NT2/D1 (cell line): ENCODE data around the gene VCL.

ENCODE experiments used
- SUZ12 ChIP-seq: IDR thresholded peaks from 2 replicates; pipeline ENCODE4 v1.6.1; 2011; ENCODE audit not compliant: insufficient read length, insufficient read depth; ENCODE audit errors: extremely low read depth
- YY1 ChIP-seq: IDR thresholded peaks from 2 replicates; pipeline ENCODE4 v1.6.1; 2011; ENCODE audit not compliant: insufficient read length, insufficient read depth
- ZNF274 ChIP-seq: IDR thresholded peaks from 2 replicates; pipeline ENCODE4 v1.6.1; 2011; ENCODE audit warnings: mild to moderate bottlenecking, low read depth, low read length

DNA sequence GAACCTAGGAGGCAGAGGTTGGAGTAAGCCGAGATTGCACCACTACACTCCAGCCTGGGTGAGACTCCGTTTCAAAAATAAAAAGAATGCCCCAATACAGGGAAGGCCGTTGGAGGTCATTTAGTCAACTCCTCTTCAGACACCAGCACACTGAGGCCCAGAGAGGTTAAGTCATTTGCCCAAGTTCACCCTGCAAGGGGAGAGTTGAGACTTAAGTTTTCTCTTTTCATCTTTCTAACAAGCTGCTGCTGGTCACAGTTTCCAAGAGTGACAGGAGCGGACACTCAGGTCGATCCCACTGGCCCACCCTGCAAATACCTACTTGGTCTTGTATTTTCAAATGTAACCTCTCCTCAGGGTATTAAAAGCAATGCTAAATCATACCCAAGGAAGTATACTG is 30.4 kb upstream of the VCL start:
- TF ChIP-seq SUZ12 (no peak), YY1 (no peak), ZNF274 (no peak)
